SK-N-SH (cell line): ENCODE measurements around the gene SAT1. TPM values are rescaled to one million over a fixed set of nuclear protein-coding genes. Genes with fewer than 3 reads are reported as not detected.

ENCODE experiments used
- CTCF ChIA-PET: fragments of 300-600, 350-600 bp; formaldehyde crosslinking; extraction: SDS; loops from one replicate; lab custom pipeline; 2021; lab: Yijun Ruan, JAX
- POLR2A ChIA-PET: fragments of 350-600 bp; sonication (Branson Sonifier 250); formaldehyde crosslinking; extraction: SDS; loops from one replicate; lab custom pipeline; 2020; ENCODE audit warnings: antibody characterized with exemption, inconsistent platforms; lab: Yijun Ruan, JAX
- DNase-seq: peaks from one replicate; pipeline ENCODE4 v3.0.0; 2012
- H2AFZ ChIP-seq: fragments of 200-600 bp; sonication (generic); 2 replicates; pipeline ENCODE4 v1.8.1; 2016; ENCODE audit warnings: antibody characterized with exemption, mild to moderate bottlenecking, low read depth
- H3F3A ChIP-seq: fragments of 200-600 bp; sonication (generic); replicated peaks from 2 replicates; pipeline ENCODE3; 2016; ENCODE audit warnings: antibody characterized with exemption, mild to moderate bottlenecking; ENCODE audit not compliant: insufficient read depth
- H3K27ac ChIP-seq, 2 experiments: fragments of 200-500 bp in 1 of 2; fragments of 200-600 bp in 1 of 2; sonication (Bioruptor generic) in 1 of 2; sonication (generic), shearing (Covaris generic) in 1 of 2; 2 replicates each; pipeline versions ENCODE4 v1.5.1 to v1.6.1; 2014 to 2016; ENCODE audit warnings: low read depth in 2 of 2, inconsistent platforms in 1 of 2, low read length in 1 of 2, mild to moderate bottlenecking in 1 of 2, mixed read lengths in 1 of 2
- H3K27me3 ChIP-seq: fragments of 200-600 bp; sonication (generic), shearing (Covaris generic); 2 replicates; pipeline ENCODE4 v1.6.1; 2016; ENCODE audit warnings: mixed run types; ENCODE audit not compliant: insufficient read depth
- H3K36me3 ChIP-seq, 2 experiments: fragments of 200-500 bp in 1 of 2; fragments of 200-600 bp in 1 of 2; sonication (Bioruptor generic) in 1 of 2; sonication (generic) in 1 of 2; replicated peaks in 1 of 2; 2 replicates each; pipeline versions ENCODE3 to v1.5.1; 2014 to 2016; ENCODE audit warnings: low read length in 1 of 2, mild to moderate bottlenecking in 1 of 2; ENCODE audit not compliant: insufficient read depth in 2 of 2, control insufficient read depth in 1 of 2
- H3K4me1 ChIP-seq, 2 experiments: fragments of 200-500 bp in 1 of 2; fragments of 200-600 bp in 1 of 2; sonication (Bioruptor generic) in 1 of 2; sonication (generic), shearing (Covaris generic) in 1 of 2; 2 replicates each; pipeline versions ENCODE4 v1.5.1 to v1.6.1; 2014 to 2016; ENCODE audit warnings: low read depth in 1 of 2, low read length in 1 of 2, mixed run types in 1 of 2; ENCODE audit not compliant: insufficient read depth in 2 of 2, control insufficient read depth in 1 of 2
- H3K4me2 ChIP-seq: fragments of 200-600 bp; sonication (generic), shearing (Covaris generic); 2 replicates; pipeline ENCODE4 v1.6.1; 2017; ENCODE audit warnings: mixed run types
- H3K4me3 ChIP-seq, 2 experiments: fragments of 200-500 bp in 1 of 2; fragments of 200-600 bp in 1 of 2; sonication (Bioruptor generic) in 1 of 2; sonication (generic), shearing (Covaris generic) in 1 of 2; 2 replicates each; pipeline versions ENCODE4 v1.5.1 to v1.8.1; 2014 to 2016; ENCODE audit warnings: low read depth in 2 of 2, inconsistent platforms in 1 of 2, low read length in 1 of 2, mild to moderate bottlenecking in 1 of 2, mixed read lengths in 1 of 2, moderate library complexity in 1 of 2
- H3K79me2 ChIP-seq: fragments of 200-600 bp; sonication (generic); 2 replicates; pipeline ENCODE4 v1.8.1; 2017; ENCODE audit warnings: mild to moderate bottlenecking; ENCODE audit not compliant: insufficient read depth
- H3K9ac ChIP-seq: fragments of 200-600 bp; sonication (generic); 2 replicates; pipeline ENCODE4 v1.6.1; 2017; ENCODE audit warnings: mixed run types
- H3K9me2 ChIP-seq: fragments of 200-600 bp; sonication (generic); 2 replicates; pipeline ENCODE4 v1.6.1; 2017; ENCODE audit warnings: mixed run types
- H3K9me3 ChIP-seq: fragments of 200-600 bp; sonication (generic); 2 replicates; pipeline ENCODE4 v1.6.1; 2017; ENCODE audit warnings: mixed run types, mild to moderate bottlenecking, moderate library complexity
- H4K20me1 ChIP-seq: fragments of 200-600 bp; sonication (generic); 2 replicates; pipeline ENCODE4 v1.6.1; 2017; ENCODE audit warnings: mild to moderate bottlenecking, mixed run types; ENCODE audit not compliant: insufficient read depth
- CHD2 ChIP-seq: fragments of 150-350 bp; IDR thresholded peaks from 2 replicates; pipeline ENCODE4 v1.6.1; 2018; ENCODE audit warnings: low read length; ENCODE audit not compliant: partially characterized antibody
- ELF1 ChIP-seq: IDR thresholded peaks from 2 replicates; pipeline ENCODE4 v1.4.0; 2012
- EP300 ChIP-seq, 2 experiments: IDR thresholded peaks; 2 replicates each; pipeline versions ENCODE4 v1.4.0 to v1.6.1; 2012; ENCODE audit warnings: borderline replicate concordance in 1 of 2, low read depth in 1 of 2, low read length in 1 of 2
- FOXM1 ChIP-seq: IDR thresholded peaks from 2 replicates; pipeline ENCODE4 v1.4.0; 2012; ENCODE audit warnings: low read depth, mild to moderate bottlenecking
- GABPA ChIP-seq: IDR thresholded peaks from 2 replicates; pipeline ENCODE4 v1.4.0; 2012; ENCODE audit warnings: low read depth, mild to moderate bottlenecking
- GATA2 ChIP-seq: sonication (generic); formaldehyde crosslinking; IDR thresholded peaks from 2 replicates; pipeline ENCODE4 v1.5.0; 2020; ENCODE audit warnings: mild to moderate bottlenecking, missing genetic modification reagents
- JUND ChIP-seq: IDR thresholded peaks from 2 replicates; pipeline ENCODE4 v1.4.0; 2012
- POLR2AphosphoS5 ChIP-seq: IDR thresholded peaks from 2 replicates; pipeline ENCODE4 v1.6.1; 2012; ENCODE audit warnings: low read depth, low read length
- RAD21 ChIP-seq: IDR thresholded peaks from 2 replicates; pipeline ENCODE4 v1.6.1; 2012; ENCODE audit warnings: mild to moderate bottlenecking, low read length
- RFX5 ChIP-seq: IDR thresholded peaks from 2 replicates; pipeline ENCODE4 v1.6.1; 2012; ENCODE audit warnings: mild to moderate bottlenecking, improper control_type of control experiment, low read length
- RXRA ChIP-seq: IDR thresholded peaks from 2 replicates; pipeline ENCODE4 v1.4.0; 2012; ENCODE audit warnings: low read depth, mild to moderate bottlenecking, borderline replicate concordance
- SIN3A ChIP-seq: IDR thresholded peaks from 2 replicates; pipeline ENCODE4 v1.6.1; 2012; ENCODE audit warnings: low read depth, mild to moderate bottlenecking, low read length, moderate library complexity, borderline replicate concordance
- TEAD4 ChIP-seq: IDR thresholded peaks from 2 replicates; pipeline ENCODE4 v1.4.0; 2012; ENCODE audit warnings: mild to moderate bottlenecking, borderline replicate concordance; ENCODE audit not compliant: insufficient read depth
- WGBS: methylation state at CpG from one replicate; pipeline ENCODE4 v1.1.6; 2017; ENCODE audit warnings: low lambda C conversion rate; 5-methylcytosine and 5-hydroxymethylcytosine counted together
- polyA plus RNA-seq, 3 experiments: library from polyadenylated mRNA; depleted of rRNA; stranded (reverse); fragments of >200 nt; gene quantifications; 2 replicates each; pipeline ENCODE4 v1.2.3, GENCODE V29; 2012
- TF ChIP-seq, protein P1 (sequence below): IDR thresholded peaks from 2 replicates; pipeline ENCODE4 v1.4.0; 2012; ENCODE audit warnings: low read depth
- TF ChIP-seq, protein P2 (sequence below): fragments of 150-350 bp; IDR thresholded peaks from 2 replicates; pipeline ENCODE4 v1.6.1; 2016; ENCODE audit warnings: mild to moderate bottlenecking, low read depth, low read length
- TF ChIP-seq, protein P3 (sequence below): IDR thresholded peaks from 2 replicates; pipeline ENCODE4 v1.4.0; 2012; ENCODE audit warnings: low read depth, borderline replicate concordance

Gene SAT1
- polyA plus RNA-seq, 1 of the 3 experiments (the other 2 are of a cell fraction): 131 TPM

DNA sequence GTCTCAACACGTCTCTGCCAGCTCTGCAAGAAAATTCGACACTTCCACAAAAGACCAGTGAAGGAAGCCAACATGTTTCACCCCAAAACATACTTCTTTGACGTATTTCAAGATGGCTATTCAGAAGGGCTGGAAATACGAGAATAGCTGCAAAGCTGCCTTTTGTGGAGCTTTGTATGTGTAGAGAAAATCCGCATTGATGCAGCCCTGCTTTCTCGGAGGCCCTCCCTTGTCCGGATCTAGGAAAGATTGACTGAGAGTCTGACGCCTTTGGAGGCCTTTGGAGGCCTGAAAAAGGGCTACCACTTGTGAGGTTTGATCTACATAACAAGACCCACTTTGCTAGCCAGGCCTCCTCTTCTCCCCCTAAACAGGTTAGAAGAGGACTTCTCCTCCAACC is 12.2 kb downstream of the SAT1 start:
- Histone ChIP-seq H3K27me3 (peaks cover 7% of the 10 kb centered on the region; the same call in 1 of the 2 replicates), H2AFZ (no peak overlapping the region), H3K4me1 (no peaks in the 10 kb centered on the region), H3K27ac (no peak overlapping the region), H3K4me2 (no peak overlapping the region), H4K20me1 (no peaks in the 10 kb centered on the region), H3K9me3 (no peaks in the 10 kb centered on the region), H3K79me2 (no peaks in the 10 kb centered on the region), H3K36me3 (no peaks in the 10 kb centered on the region), H3K4me3 (no peak overlapping the region), H3F3A (no peaks in the 10 kb centered on the region), H3K9ac (no peak overlapping the region), H3K9me2 (no peaks in the 10 kb centered on the region)
- DNase-seq: no peak
- ChIA-PET CTCF (no interaction called here), POLR2A (no interaction called here)
- no peak for TF ChIP-seq GATA2 (CRISPR knock-in tag)
- TF ChIP-seq JUND: no peak
- TF ChIP-seq, protein P1, sequence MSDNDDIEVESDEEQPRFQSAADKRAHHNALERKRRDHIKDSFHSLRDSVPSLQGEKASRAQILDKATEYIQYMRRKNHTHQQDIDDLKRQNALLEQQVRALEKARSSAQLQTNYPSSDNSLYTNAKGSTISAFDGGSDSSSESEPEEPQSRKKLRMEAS: no peak
- no peak for TF ChIP-seq GABPA
- TF ChIP-seq ELF1: no peak
- TF ChIP-seq FOXM1: no peak
- TF ChIP-seq EP300 (IDR thresholded peaks at IDR 0.05; ENCODE audit: borderline replicate concordance in 1 of 2, low read depth in 1 of 2, low read length in 1 of 2): no peak
- WGBS: 58% methylated on average over 8 of the region's 8 CpGs

DNA sequence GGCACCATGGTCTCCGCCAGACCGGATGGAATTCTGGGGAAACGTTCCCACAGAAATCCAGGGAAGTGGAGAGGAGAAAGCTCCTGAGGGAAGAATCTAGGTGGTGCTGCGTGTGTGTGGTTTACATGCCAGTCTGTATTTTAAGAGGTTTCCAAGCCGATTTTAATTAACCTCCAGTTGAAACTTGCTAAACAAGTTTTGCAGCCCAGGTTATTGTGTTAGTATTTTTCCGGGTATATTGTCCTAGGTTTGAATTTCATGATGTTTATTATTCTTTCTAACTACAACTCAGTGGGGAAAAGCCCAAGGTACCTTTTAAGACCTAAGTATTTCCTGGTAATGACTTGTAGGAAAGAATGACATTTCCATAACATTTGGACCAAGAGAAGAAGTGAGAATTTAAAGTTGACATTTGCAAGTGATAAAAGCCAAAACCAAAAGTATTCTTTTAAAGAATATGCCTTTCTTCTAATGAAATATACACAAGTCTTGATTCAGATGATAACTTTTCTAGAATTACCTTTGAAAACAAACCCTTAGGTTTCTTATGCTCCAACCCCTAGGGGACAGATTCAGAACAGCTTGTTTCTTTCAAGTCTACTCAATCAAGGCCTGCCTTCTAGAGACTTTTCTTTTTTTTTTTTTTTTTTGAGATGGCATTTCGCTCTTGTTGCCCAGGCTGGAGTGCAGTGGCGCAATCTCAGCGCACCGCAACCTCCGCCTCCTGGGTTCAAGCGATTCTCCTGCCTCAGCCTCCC is 14.6 kb downstream of the SAT1 start:
- H3K79me2 ChIP-seq: no peaks in the 10 kb centered on the region
- DNase-seq: no peak
- TF ChIP-seq ELF1 (no peak), CHD2 (no peak), RFX5 (no peak), POLR2AphosphoS5 (no peak), JUND (no peak), RAD21 (no peak), GABPA (no peak), FOXM1 (no peak), SIN3A (no peak), GATA2 (CRISPR knock-in tag) (no peak), RXRA (no peak), TEAD4 (no peak)
- TF ChIP-seq, protein P2, sequence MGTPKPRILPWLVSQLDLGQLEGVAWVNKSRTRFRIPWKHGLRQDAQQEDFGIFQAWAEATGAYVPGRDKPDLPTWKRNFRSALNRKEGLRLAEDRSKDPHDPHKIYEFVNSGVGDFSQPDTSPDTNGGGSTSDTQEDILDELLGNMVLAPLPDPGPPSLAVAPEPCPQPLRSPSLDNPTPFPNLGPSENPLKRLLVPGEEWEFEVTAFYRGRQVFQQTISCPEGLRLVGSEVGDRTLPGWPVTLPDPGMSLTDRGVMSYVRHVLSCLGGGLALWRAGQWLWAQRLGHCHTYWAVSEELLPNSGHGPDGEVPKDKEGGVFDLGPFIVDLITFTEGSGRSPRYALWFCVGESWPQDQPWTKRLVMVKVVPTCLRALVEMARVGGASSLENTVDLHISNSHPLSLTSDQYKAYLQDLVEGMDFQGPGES: no peak
- TF ChIP-seq, protein P3, sequence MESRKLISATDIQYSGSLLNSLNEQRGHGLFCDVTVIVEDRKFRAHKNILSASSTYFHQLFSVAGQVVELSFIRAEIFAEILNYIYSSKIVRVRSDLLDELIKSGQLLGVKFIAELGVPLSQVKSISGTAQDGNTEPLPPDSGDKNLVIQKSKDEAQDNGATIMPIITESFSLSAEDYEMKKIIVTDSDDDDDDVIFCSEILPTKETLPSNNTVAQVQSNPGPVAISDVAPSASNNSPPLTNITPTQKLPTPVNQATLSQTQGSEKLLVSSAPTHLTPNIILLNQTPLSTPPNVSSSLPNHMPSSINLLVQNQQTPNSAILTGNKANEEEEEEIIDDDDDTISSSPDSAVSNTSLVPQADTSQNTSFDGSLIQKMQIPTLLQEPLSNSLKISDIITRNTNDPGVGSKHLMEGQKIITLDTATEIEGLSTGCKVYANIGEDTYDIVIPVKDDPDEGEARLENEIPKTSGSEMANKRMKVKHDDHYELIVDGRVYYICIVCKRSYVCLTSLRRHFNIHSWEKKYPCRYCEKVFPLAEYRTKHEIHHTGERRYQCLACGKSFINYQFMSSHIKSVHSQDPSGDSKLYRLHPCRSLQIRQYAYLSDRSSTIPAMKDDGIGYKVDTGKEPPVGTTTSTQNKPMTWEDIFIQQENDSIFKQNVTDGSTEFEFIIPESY: no peak
- TF ChIP-seq, protein P1: no peak
- H2AFZ ChIP-seq: no peak overlapping the region
- 0 out of 4 replicates have a peak, but pooled peaks cover 0 to 1% of the 10 kb centered on the region in 2 experiments for H3K4me1 ChIP-seq
- H3K4me2 ChIP-seq: no peak overlapping the region
- 49% methylated on average over 12 of the region's 12 CpGs for WGBS
- ChIA-PET CTCF (interaction anchor here (1.4 kb wide), 1 partner anchor 15 kb away, joined by 3 read pairs; no protein-coding TSS in a partner anchor), POLR2A (no interaction called here)
- no peaks in the 10 kb centered on the region for H4K20me1 ChIP-seq
- H3K4me3 ChIP-seq: no peak overlapping the region
- no peaks in the 10 kb centered on the region for H3F3A ChIP-seq
- H3K27me3 ChIP-seq: peaks cover 7% of the 10 kb centered on the region; the same call in 1 of the 2 replicates
- H3K9ac ChIP-seq: no peak overlapping the region
- H3K27ac ChIP-seq: no peak overlapping the region
- no peaks in the 10 kb centered on the region for H3K9me3 ChIP-seq
- no peaks in the 10 kb centered on the region for H3K36me3 ChIP-seq
- no peaks in the 10 kb centered on the region for H3K9me2 ChIP-seq
